Measurements from ENCODE around the gene MGAT5.

The MGAT5 gene

GRCh38 chr2:134344954-134345697 lies 91.3 kb downstream of the MGAT5 start:
- no peak for DNase-seq

DNA sequence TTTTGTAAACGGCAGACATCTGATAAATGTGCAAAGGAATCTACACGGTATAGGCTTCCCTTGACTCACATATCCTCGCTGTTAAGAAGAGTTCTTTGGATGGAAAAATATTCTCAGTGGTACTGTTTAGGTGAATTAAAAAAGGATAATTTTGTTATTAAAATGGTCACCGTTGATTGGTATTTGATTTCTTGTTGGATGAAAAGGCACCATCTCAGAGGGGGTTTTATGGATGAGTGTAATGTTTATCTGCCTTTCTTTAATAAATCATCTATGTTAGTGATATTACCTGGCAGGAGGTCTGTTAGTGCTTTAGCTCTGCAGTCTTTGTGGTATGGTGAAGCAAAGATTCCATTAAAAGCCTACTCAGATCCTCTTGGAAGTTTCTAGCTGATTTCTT lies 92.3 kb downstream of the MGAT5 start:
- DNase-seq = no peak

GRCh38 chr2:134347756-134348155 lies 93.9 kb downstream of the MGAT5 start:
- no peak for DNase-seq

- no peak for DNase-seq
Observed at GRCh38 chr2:134348239-134348638, 94.4 kb downstream of the MGAT5 start.

DNA sequence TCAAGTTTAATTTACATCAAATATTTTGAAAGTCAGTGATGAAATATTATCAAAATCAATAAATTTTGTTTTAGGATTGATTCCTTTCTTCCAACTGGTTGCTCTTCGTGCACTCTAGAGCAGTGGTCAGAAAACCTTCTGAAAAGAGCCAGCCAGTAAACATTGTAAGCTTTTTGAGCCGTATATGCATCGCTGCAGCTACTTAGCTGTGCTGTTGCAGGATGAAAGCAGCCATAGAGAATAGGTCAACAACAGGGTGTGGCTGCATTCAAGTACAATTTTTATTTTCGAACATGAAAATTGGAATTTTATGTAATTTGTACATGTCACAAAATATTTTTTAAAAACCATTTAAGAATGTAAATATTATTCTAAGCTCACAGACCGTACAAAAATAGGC lies 94.9 kb downstream of the MGAT5 start:
- DNase-seq = no peak

- peak; percentile 75 for DNase-seq
Observed at GRCh38 chr2:134351016-134351415, 97.1 kb downstream of the MGAT5 start.

DNA sequence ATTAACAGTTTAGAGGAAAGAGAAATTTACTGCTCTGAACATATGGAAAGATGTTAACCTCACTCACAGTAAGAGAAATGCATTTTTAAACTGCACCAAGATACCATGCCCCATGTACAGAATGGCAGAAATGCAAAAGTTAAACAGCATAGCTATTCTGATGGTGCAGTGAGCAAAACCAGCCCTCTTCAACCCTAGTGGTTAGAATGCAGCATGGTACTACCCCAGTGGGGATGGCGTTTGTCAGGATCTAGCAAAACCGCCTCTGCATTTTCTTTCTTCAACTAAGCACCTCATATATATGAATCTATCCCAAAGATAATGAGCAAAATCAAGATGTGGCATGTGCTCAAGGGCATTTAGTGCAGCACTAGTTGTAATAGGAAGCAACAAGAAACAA lies 98.0 kb downstream of the MGAT5 start:
- no peak for DNase-seq

GRCh38 chr2:134352844-134353243 lies 99.0 kb downstream of the MGAT5 start:
- no peak for DNase-seq

GRCh38 chr2:134354611-134355010 lies 100.7 kb downstream of the MGAT5 start:
- DNase-seq = no peak

DNA sequence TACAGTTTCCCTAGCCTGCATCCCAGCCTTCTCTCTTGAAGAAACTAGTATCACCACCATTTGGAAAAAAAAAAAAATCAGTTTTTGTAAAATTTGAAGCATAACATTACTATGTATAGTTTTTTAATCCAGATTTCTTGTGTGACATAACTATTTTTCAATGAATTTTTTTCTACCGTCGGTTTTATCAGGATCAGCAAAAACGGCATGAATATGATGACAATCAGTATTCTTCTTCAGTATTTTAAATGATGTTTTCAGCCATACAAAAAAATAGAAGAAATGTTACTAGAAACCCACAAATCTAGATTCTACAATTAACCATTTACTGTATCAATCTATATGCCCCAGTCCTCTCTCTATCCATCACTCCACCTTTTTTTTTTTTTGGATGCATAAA lies 103.9 kb downstream of the MGAT5 start:
- no peak for DNase-seq

DNA sequence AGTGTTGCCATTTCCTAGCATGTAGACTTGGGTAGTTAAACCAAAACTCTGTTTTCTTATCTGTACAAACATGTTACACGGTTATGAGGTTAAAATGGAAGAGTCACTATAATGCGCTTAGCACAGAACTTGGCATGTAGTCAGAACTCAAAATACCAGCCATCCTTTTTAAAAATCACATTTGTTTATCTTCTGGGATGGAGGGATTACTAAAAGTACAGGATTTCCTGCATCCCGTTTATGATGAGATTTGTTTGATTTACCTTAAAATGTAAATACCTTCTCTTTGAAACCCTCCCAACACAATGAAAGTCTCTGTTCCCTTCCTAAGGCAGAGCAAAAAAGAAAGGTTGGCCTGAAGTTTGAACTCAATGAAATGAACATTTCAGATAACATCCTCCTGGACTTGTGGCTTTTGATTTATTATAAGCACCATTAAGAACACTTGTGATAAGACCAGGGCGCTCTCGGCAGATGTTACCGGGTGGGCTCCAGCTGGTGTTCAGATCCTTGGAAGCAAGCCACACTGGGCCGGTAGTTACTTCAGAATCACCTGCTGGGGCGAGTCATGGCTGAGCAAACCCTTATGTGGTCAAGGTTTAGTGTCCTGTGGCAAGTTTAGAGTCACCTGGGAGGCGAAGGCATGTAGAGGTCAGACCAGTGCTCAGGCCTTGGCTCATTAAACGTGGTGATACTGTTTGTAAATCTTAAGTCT lies 105.7 kb downstream of the MGAT5 start:
- peak; percentile 18 for DNase-seq

DNA sequence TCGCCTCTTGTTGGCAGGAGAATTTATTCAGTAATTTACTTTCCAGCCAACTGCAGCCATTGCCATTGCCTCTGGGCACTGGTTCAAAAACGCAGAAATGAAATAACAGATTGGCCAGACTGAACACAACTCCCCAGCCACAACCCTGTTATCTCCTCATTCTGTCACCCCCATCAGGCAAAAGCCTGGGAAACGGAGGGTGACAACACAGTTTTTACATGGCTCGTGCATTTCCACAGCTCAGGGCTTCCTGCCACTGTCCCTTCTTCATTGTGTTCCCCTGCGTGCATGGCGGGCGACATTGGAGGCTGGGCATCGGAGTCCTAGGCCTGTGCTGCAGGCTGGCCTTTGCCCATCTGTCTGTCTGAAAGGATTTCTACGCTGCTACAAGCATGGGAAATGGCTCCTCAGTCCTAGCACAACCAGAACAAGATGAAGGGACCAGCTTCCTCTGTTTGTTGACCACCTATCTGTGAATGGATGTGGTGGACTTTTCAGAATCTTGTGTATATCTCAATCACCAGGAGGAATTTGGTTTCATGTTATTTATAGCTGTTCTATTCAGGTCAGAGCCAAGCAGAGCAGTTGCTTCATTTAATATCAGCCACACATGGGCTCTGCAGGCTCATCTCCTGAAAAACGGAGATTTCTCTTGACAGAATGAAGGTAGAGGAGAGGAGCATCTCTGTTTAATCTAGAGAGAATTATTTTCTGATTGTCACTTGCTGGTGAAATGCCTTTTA lies 107.0 kb downstream of the MGAT5 start:
- peak; percentile 89 for DNase-seq

DNA sequence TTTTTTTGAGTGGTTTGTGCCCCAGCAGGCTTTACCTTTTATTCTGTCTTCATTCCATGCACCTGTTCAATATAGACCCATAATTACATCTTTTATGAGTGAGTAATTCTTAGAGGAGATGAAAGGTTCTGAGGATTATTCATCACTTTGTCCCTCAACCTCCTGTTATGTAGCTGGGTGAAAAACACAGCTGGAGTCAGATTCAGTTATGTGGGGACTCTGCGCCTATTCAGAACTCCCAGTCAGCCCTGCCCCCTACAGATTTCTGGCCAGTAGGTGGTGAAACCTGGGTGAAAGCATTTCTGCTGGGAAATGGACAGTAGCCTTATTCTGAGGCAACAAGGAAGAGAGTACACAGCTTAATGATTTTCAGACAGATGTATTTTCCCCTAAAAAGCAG lies 107.8 kb downstream of the MGAT5 start:
- no peak for DNase-seq

- DNase-seq = no peak
Observed at GRCh38 chr2:134362152-134362668, 108.3 kb downstream of the MGAT5 start.

GRCh38 chr2:134362740-134363139 lies 108.9 kb downstream of the MGAT5 start:
- DNase-seq = no peak

GRCh38 chr2:134365356-134365755 lies 111.5 kb downstream of the MGAT5 start:
- no peak for DNase-seq

GRCh38 chr2:134366359-134366758 lies 112.5 kb downstream of the MGAT5 start:
- DNase-seq = no peak

DNA sequence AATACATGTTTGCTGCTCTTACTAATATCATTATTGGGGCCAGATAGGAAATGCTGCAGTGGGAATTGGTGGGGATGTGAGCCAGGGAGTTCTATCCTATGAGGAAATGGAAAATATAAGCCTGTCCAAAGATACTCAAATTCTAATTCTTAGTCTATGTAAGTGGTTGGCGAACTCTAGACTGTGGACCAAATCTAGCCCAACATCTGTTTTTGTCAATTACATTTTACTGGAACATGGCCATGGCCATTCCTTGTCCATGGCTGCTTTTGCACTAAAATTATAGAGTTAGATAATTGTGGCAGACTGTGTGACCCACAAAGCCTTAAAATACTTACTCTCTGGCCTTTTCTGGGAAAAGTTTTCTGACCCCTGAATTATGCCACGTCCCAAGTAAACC lies 113.3 kb downstream of the MGAT5 start:
- no peak for DNase-seq

DNA sequence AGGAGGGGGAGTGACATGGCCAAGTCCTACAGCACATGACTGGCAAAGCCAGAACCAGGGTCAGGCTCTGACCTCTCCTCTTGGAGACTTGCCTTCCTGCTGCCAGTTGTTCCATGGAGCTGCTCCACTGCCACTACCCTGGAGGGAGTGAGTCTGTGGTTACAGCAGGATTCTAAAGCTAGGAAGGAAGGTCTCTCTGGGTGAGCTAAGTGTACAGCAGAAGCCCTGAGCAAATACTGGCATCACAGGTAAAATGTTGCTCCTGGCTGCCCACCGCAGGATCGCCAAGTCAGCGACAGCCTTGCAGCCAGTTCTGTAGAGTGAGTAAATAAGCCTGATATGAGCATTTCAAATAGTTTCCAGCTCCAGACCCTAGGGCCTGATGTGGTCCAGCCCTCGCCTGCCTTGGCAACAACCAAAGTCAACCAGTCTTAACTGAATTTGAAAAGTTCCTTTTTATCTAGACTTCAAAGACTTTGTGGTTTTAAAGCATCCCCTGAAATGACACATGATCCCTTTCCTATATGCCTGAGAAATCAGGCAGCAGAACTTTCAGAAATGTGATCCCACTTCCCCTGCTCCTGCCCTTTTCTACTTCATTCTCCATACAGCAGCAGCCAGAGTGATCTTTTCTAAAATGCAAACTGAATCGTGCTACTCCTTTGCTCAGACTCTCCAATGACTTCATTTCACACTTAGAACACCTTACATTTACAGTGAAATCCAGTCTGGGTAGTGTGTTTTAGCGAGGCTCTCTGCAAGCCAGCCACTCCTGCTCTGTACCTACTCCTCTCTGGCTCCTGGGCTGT lies 114.3 kb downstream of the MGAT5 start:
- no peak for DNase-seq

DNA sequence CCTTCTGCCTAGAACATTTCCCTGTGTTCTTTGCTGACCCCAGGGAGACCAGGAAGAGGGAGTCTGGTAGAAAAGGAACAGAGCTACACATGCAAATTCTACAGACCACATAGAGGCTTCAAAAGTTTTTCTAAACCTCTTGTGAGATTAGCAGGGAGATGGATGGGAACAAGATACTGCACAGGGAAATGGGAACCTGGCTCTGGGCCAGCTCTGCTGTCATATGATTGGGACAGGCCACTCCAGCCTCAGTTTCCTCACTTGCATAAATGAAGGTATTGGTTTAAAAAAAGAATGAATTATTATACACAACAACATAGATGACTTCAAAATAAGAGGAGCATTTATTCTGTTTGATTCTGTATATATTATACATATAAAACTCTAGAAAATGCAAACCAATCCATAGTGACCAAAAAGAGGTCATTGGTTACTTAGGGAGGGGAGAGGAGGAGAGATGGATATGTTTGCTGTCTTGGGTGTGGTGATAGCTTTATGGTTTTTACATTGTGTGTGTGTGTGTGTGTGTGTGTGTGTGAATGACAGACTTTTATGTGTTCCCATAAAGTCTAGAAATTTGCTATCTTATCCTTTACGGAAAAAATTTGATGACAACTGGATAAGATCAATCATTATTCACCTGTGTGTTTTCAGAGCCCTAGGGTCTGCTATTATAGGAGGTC lies 115.5 kb downstream of the MGAT5 start:
- DNase-seq = no peak

DNA sequence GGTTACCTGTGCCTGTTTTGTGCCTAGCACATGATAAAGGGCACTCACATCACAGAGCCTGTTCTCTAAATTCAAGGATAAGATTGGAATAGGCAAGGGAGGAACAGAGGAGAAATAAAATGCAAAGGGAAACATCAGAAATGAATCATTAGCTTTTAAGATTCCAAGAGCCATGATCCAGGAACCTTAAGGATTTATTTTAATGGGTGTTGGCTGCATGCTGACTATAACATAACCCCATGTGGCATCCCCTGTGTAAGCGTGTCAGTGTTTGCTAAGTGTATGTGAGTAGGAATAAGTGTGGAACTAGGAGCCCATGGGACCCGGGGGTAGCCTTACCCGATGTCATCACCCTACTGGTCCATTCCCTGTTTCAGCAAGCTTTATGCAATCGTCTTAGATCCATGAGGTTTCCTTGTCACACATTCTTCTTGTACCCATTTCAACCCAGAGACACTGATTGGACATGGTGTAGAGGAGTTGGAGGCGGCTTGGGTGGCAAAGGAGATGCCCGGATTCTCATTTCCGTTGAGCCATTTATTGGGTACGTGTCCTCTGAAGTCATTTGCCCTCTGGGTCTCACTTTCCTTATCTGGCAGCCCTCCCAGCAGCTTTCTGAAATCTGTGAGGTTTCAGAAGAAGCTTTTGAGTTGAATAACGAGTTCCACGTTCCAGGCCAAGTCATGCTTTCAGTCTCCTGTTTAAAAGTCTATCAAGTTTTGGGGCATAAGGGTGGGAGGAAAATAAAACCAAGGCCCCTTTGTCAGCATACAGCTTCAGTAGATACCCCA lies 117.0 kb downstream of the MGAT5 start:
- no peak for DNase-seq

Data from NCI-H446 treated with DMSO at 0.1 percent for 48 hours (cell line).